Endothelial cell of umbilical vein (primary cell): ENCODE measurements around the gene LAMC3. TPM values are rescaled to one million over a fixed set of nuclear protein-coding genes. Genes with fewer than 3 reads are reported as not detected.

Experiments used
- BruUV-seq: library from RNA; stranded (reverse); fragments of 400-500 nt; replicated peaks from 2 replicates; lab custom pipeline; 2021; lab: Mats Ljungman, UMichigan
- CTCF ChIA-PET: fragments of 300-600, 350-600 bp; sonication (Branson Sonifier 250); formaldehyde crosslinking; loops from one replicate; lab custom pipeline; 2021; ENCODE audit warnings: antibody characterized with exemption, inconsistent platforms; lab: Charles Lee
- POLR2A ChIA-PET: fragments of 300-600, 350-600 bp; sonication (Branson Sonifier 250); formaldehyde crosslinking; loops from one replicate; lab custom pipeline; 2021; ENCODE audit warnings: antibody characterized with exemption, inconsistent platforms; lab: Charles Lee
- DNase-seq: peaks from one replicate; pipeline ENCODE4 v3.0.0-alpha.2; 2011; ENCODE audit warnings: low read depth, low spot score
- FAIRE-seq: peaks from 2 replicates; lab custom pipeline; 2011; peaks lifted over from hg19 to GRCh38; lab: Jason Lieb, UNC
- H2AFZ ChIP-seq: 2 replicates; pipeline ENCODE4 v1.6.0; 2012; ENCODE audit warnings: low read depth, low read length, control low read depth, inconsistent platforms
- H3K27ac ChIP-seq: 2 replicates; pipeline ENCODE4 v1.5.1; 2011; ENCODE audit warnings: low read depth, mild to moderate bottlenecking, control low read depth, low read length, moderate library complexity; ENCODE audit not compliant: insufficient read depth
- H3K27me3 ChIP-seq, 2 experiments: 2 replicates each; pipeline versions ENCODE4 v1.6.0 to v1.6.1; 2011; ENCODE audit warnings: low read length in 2 of 2, mixed read lengths in 1 of 2; ENCODE audit not compliant: control insufficient read depth in 2 of 2, insufficient read depth in 2 of 2
- H3K36me3 ChIP-seq, 2 experiments: 2 replicates in 1 of 2; 3 replicates in 1 of 2; pipeline ENCODE4 v1.5.1; 2011; ENCODE audit warnings: low read length in 2 of 2, mild to moderate bottlenecking in 1 of 2, moderate library complexity in 1 of 2; ENCODE audit not compliant: control insufficient read depth in 2 of 2, insufficient read depth in 2 of 2; ENCODE audit errors: extremely low read depth in 1 of 2
- H3K4me1 ChIP-seq: 3 replicates; pipeline ENCODE4 v1.5.1; 2011; ENCODE audit warnings: mild to moderate bottlenecking, low read length; ENCODE audit not compliant: control insufficient read depth, insufficient read depth; ENCODE audit errors: extremely low read depth
- H3K4me2 ChIP-seq: 2 replicates; pipeline ENCODE4 v1.6.1; 2011; ENCODE audit warnings: low read length, control low read depth, mixed read lengths; ENCODE audit not compliant: insufficient read depth
- H3K4me3 ChIP-seq, 3 experiments: fragments of 200-600 bp in 1 of 3; sonication (generic), shearing (Covaris generic) in 1 of 3; replicated peaks in 1 of 3; 2 replicates each; pipeline ENCODE4 v1.5.1; 2011 to 2016; ENCODE audit warnings: control low read depth in 3 of 3, low read length in 3 of 3, mild to moderate bottlenecking in 2 of 3, inconsistent platforms in 1 of 3, low read depth in 1 of 3, moderate library complexity in 1 of 3; ENCODE audit not compliant: insufficient read depth in 1 of 3
- H3K79me2 ChIP-seq: 2 replicates; pipeline ENCODE4 v1.6.0; 2012; ENCODE audit warnings: low read length, inconsistent platforms; ENCODE audit not compliant: control insufficient read depth, insufficient read depth
- H3K9ac ChIP-seq: replicated peaks from 2 replicates; pipeline ENCODE3; 2011; ENCODE audit warnings: low read length, control low read depth; ENCODE audit not compliant: insufficient read depth; ENCODE audit errors: extremely low read depth
- H3K9me1 ChIP-seq: replicated peaks from 3 replicates; pipeline ENCODE4 v1.6.0; 2011; ENCODE audit warnings: mild to moderate bottlenecking, low read length; ENCODE audit not compliant: control insufficient read depth, insufficient read depth; ENCODE audit errors: extremely low read depth
- H3K9me3 ChIP-seq: replicated peaks from 2 replicates; pipeline ENCODE4 v1.5.1; 2012; ENCODE audit warnings: low read length, inconsistent platforms; ENCODE audit not compliant: control insufficient read depth, insufficient read depth
- H4K20me1 ChIP-seq: replicated peaks from 2 replicates; pipeline ENCODE3; 2011; ENCODE audit warnings: mild to moderate bottlenecking, low read length; ENCODE audit not compliant: control insufficient read depth, insufficient read depth; ENCODE audit errors: extremely low read depth
- FOS ChIP-seq: IDR thresholded peaks from 2 replicates; pipeline ENCODE4 v1.6.1; 2011; ENCODE audit warnings: mild to moderate bottlenecking, low read length, moderate library complexity, borderline replicate concordance; ENCODE audit not compliant: insufficient read depth
- JUN ChIP-seq: IDR thresholded peaks from 2 replicates; pipeline ENCODE4 v1.6.1; 2011; ENCODE audit warnings: borderline replicate concordance, low read depth; ENCODE audit not compliant: insufficient read length, insufficient read depth
- POLR2A ChIP-seq: IDR thresholded peaks from 2 replicates; pipeline ENCODE4 v1.6.1; 2012; ENCODE audit warnings: low read depth, mild to moderate bottlenecking, control low read depth, low read length
- POLR2AphosphoS5 ChIP-seq: IDR thresholded peaks from 2 replicates; pipeline ENCODE4 v1.6.1; 2012; ENCODE audit warnings: low read depth, mild to moderate bottlenecking, control low read depth, low read length, moderate library complexity; ENCODE audit not compliant: insufficient read depth
- dilution Hi-C: fragments of 300-500 bp; cut with MboI; formaldehyde crosslinking; loops from one replicate; pipeline ENCODE4 v1.15.0; 2019; ENCODE audit warnings: low sequenced_read_pairs; ENCODE audit not compliant: extremely low pct_ligation_motif_present
- intact Hi-C: fragments of 100-400 bp; cut with micrococcal nuclease; formaldehyde crosslinking; loops from one replicate; pipeline ENCODE4 v1.10.0; 2022
- polyA plus RNA-seq, 4 experiments: library from polyadenylated mRNA; depleted of rRNA in 3 of 4; stranded (reverse) in 3 of 4; unstranded in 1 of 4; fragments of >200 nt; gene quantifications; 2 replicates each; pipeline versions ENCODE4 v1.2.1 to v1.2.3, GENCODE V29; 2011 to 2012; ENCODE audit warnings: missing spikeins in 1 of 4
- total RNA-seq: library from RNA; stranded (reverse); gene quantifications from 2 replicates; pipeline ENCODE4 v1.2.3, GENCODE V29; 2021

LAMC3 gene
- total and polyA plus RNA-seq, 2 donors (not counting 3 experiments of a cell fraction or from before 2014, with no cell fraction given): 0.18 to 0.38 TPM

DNA sequence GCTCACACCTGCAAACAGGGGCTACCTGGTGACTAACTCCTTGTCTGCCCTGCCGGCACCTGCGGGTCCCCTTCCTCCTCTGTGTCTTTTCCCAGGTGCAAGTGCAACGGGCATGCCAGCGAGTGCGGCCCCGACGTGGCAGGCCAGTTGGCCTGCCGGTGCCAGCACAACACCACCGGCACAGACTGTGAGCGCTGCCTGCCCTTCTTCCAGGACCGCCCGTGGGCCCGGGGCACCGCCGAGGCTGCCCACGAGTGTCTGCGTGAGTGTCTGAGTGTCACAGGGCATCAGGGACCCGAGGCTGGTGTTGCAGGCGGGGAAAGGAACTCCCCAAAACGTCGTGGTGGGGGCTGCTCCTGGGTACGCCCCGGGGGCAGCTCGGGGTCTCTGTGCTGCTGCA, 27.1 kb downstream of the LAMC3 start:
- H3K4me3 ChIP-seq: no peak overlapping the region
- ChIA-PET POLR2A (no interaction called here), CTCF (interaction anchor here (1.3 to 3.4 kb wide), 2 partner anchors 11 to 16 kb away, joined by 5 to 22 read pairs; no protein-coding TSS in a partner anchor)
- H3K9ac ChIP-seq: no peak overlapping the region
- FAIRE-seq (no peak), DNase-seq (no peak)
- H3K27ac ChIP-seq: no peak overlapping the region
- dilution Hi-C loops (no loop called here), intact Hi-C loops (no loop called here)
- H3K9me3 ChIP-seq: no peaks in the 10 kb centered on the region
- H3K9me1 ChIP-seq: no peaks in the 10 kb centered on the region
- no peak overlapping the region for H2AFZ ChIP-seq
- H3K4me2 ChIP-seq: no peak overlapping the region
- TF ChIP-seq JUN: no peak
- no peak for TF ChIP-seq FOS
- no peak for TF ChIP-seq POLR2A
- H3K27me3 ChIP-seq: peaks cover 0 to 2% of the 10 kb centered on the region in 2 experiments
- H3K4me1 ChIP-seq: no peaks in the 10 kb centered on the region
- H4K20me1 ChIP-seq: no peaks in the 10 kb centered on the region
- no TSS peak for BruUV-seq
- no peaks in the 10 kb centered on the region for H3K36me3 ChIP-seq
- H3K79me2 ChIP-seq: no peaks in the 10 kb centered on the region

DNA sequence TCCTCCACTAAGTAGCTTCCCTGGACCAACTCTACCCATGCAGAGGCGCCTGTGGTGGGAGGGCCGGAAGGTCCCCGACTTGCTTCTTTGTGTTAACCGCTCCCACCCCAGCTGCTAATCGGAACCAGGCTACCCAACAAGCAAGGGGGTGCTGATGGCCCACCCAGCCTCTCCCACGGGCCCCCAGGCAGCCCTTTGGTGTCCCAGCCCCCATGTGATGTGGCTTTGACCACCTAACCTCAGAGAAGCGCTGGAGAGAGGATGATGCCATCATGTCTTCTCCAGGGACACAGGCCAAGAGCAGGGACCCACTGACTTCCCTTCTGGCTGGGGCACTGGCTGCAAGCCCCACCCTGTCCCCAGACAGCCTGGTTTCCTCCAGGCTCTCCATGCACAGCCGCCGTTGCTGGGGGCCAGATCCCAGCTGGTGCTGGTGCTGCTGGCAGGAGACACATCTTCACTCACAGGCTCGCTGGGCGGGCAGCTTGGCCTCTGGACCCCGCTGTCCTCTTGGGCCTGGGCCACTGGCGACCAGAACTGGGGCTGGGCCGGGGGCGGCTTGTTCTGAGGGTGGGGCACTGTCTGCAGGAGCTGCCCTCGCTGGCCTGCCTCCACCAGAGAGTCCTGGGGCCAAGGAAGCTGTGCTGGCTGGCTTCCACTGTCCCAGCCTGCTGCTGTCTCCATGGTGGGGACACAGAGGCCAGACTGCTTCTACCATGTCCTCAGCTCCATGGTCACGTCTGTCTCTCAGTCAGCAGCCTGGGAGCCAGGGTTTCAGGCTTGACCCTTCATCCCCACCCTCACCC, 27.8 kb downstream of the LAMC3 start:
- DNase-seq (no peak), FAIRE-seq (no peak)
- Histone ChIP-seq H3K9me3 (no peaks in the 10 kb centered on the region), H3K9me1 (no peaks in the 10 kb centered on the region), H3K27me3 (peaks cover 0 to 2% of the 10 kb centered on the region in 2 experiments), H3K36me3 (no peaks in the 10 kb centered on the region), H4K20me1 (no peaks in the 10 kb centered on the region), H3K4me2 (no peak overlapping the region), H3K79me2 (no peaks in the 10 kb centered on the region), H3K4me1 (no peaks in the 10 kb centered on the region), H3K27ac (no peak overlapping the region), H3K4me3 (no peak overlapping the region), H2AFZ (no peak overlapping the region), H3K9ac (no peak overlapping the region)
- dilution Hi-C loops (no loop called here), intact Hi-C loops (no loop called here)
- ChIA-PET CTCF (interaction anchor here (0.9 to 3.4 kb wide), 6 partner anchors 8 to 38 kb away, joined by 3 to 22 read pairs (median 4); no protein-coding TSS in a partner anchor), POLR2A (no interaction called here)
- no TSS peak for BruUV-seq
- no peak for TF ChIP-seq POLR2AphosphoS5
